Endothelial cell of umbilical vein (primary cell): ENCODE results near the gene CASP10. TPM values are rescaled to one million over a fixed set of nuclear protein-coding genes. Genes with fewer than 3 reads are reported as not detected.

Source experiments
- BruUV-seq: library from RNA; stranded (reverse); fragments of 400-500 nt; replicated peaks from 2 replicates; lab custom pipeline; 2021; lab: Mats Ljungman, UMichigan
- CTCF ChIA-PET: fragments of 300-600, 350-600 bp; sonication (Branson Sonifier 250); formaldehyde crosslinking; loops from one replicate; lab custom pipeline; 2021; ENCODE audit warnings: antibody characterized with exemption, inconsistent platforms; lab: Charles Lee
- POLR2A ChIA-PET: fragments of 300-600, 350-600 bp; sonication (Branson Sonifier 250); formaldehyde crosslinking; loops from one replicate; lab custom pipeline; 2021; ENCODE audit warnings: antibody characterized with exemption, inconsistent platforms; lab: Charles Lee
- DNase-seq: peaks from one replicate; pipeline ENCODE4 v3.0.0-alpha.2; 2011; ENCODE audit warnings: low read depth, low spot score
- FAIRE-seq: peaks from 2 replicates; lab custom pipeline; 2011; peaks lifted over from hg19 to GRCh38; lab: Jason Lieb, UNC
- H2AFZ ChIP-seq: 2 replicates; pipeline ENCODE4 v1.6.0; 2012; ENCODE audit warnings: low read depth, low read length, control low read depth, inconsistent platforms
- H3K27ac ChIP-seq: 2 replicates; pipeline ENCODE4 v1.5.1; 2011; ENCODE audit warnings: low read depth, mild to moderate bottlenecking, control low read depth, low read length, moderate library complexity; ENCODE audit not compliant: insufficient read depth
- H3K27me3 ChIP-seq, 2 experiments: 2 replicates each; pipeline versions ENCODE4 v1.6.0 to v1.6.1; 2011; ENCODE audit warnings: low read length in 2 of 2, mixed read lengths in 1 of 2; ENCODE audit not compliant: control insufficient read depth in 2 of 2, insufficient read depth in 2 of 2
- H3K36me3 ChIP-seq, 2 experiments: 2 replicates in 1 of 2; 3 replicates in 1 of 2; pipeline ENCODE4 v1.5.1; 2011; ENCODE audit warnings: low read length in 2 of 2, mild to moderate bottlenecking in 1 of 2, moderate library complexity in 1 of 2; ENCODE audit not compliant: control insufficient read depth in 2 of 2, insufficient read depth in 2 of 2; ENCODE audit errors: extremely low read depth in 1 of 2
- H3K4me1 ChIP-seq: 3 replicates; pipeline ENCODE4 v1.5.1; 2011; ENCODE audit warnings: mild to moderate bottlenecking, low read length; ENCODE audit not compliant: control insufficient read depth, insufficient read depth; ENCODE audit errors: extremely low read depth
- H3K4me2 ChIP-seq: 2 replicates; pipeline ENCODE4 v1.6.1; 2011; ENCODE audit warnings: low read length, control low read depth, mixed read lengths; ENCODE audit not compliant: insufficient read depth
- H3K4me3 ChIP-seq, 3 experiments: fragments of 200-600 bp in 1 of 3; sonication (generic), shearing (Covaris generic) in 1 of 3; replicated peaks in 1 of 3; 2 replicates each; pipeline ENCODE4 v1.5.1; 2011 to 2016; ENCODE audit warnings: control low read depth in 3 of 3, low read length in 3 of 3, mild to moderate bottlenecking in 2 of 3, inconsistent platforms in 1 of 3, low read depth in 1 of 3, moderate library complexity in 1 of 3; ENCODE audit not compliant: insufficient read depth in 1 of 3
- H3K79me2 ChIP-seq: 2 replicates; pipeline ENCODE4 v1.6.0; 2012; ENCODE audit warnings: low read length, inconsistent platforms; ENCODE audit not compliant: control insufficient read depth, insufficient read depth
- H3K9ac ChIP-seq: replicated peaks from 2 replicates; pipeline ENCODE3; 2011; ENCODE audit warnings: low read length, control low read depth; ENCODE audit not compliant: insufficient read depth; ENCODE audit errors: extremely low read depth
- H3K9me1 ChIP-seq: replicated peaks from 3 replicates; pipeline ENCODE4 v1.6.0; 2011; ENCODE audit warnings: mild to moderate bottlenecking, low read length; ENCODE audit not compliant: control insufficient read depth, insufficient read depth; ENCODE audit errors: extremely low read depth
- H3K9me3 ChIP-seq: replicated peaks from 2 replicates; pipeline ENCODE4 v1.5.1; 2012; ENCODE audit warnings: low read length, inconsistent platforms; ENCODE audit not compliant: control insufficient read depth, insufficient read depth
- H4K20me1 ChIP-seq: replicated peaks from 2 replicates; pipeline ENCODE3; 2011; ENCODE audit warnings: mild to moderate bottlenecking, low read length; ENCODE audit not compliant: control insufficient read depth, insufficient read depth; ENCODE audit errors: extremely low read depth
- EZH2 ChIP-seq: IDR thresholded peaks from 2 replicates; pipeline ENCODE4 v1.6.1; 2012; ENCODE audit warnings: borderline replicate concordance, low read depth, mild to moderate bottlenecking, moderate library complexity, low read length, inconsistent platforms; ENCODE audit not compliant: severe bottlenecking
- FOS ChIP-seq: IDR thresholded peaks from 2 replicates; pipeline ENCODE4 v1.6.1; 2011; ENCODE audit warnings: mild to moderate bottlenecking, low read length, moderate library complexity, borderline replicate concordance; ENCODE audit not compliant: insufficient read depth
- JUN ChIP-seq: IDR thresholded peaks from 2 replicates; pipeline ENCODE4 v1.6.1; 2011; ENCODE audit warnings: borderline replicate concordance, low read depth; ENCODE audit not compliant: insufficient read length, insufficient read depth
- MAX ChIP-seq: IDR thresholded peaks from 2 replicates; pipeline ENCODE4 v1.6.1; 2011; ENCODE audit not compliant: insufficient read depth, insufficient read length
- MYC ChIP-seq: IDR thresholded peaks from one replicate; pipeline ENCODE4 v1.6.1; 2011; ENCODE audit warnings: mild to moderate bottlenecking, low read depth, low read length
- POLR2A ChIP-seq: IDR thresholded peaks from 2 replicates; pipeline ENCODE4 v1.6.1; 2012; ENCODE audit warnings: low read depth, mild to moderate bottlenecking, control low read depth, low read length
- POLR2AphosphoS5 ChIP-seq: IDR thresholded peaks from 2 replicates; pipeline ENCODE4 v1.6.1; 2012; ENCODE audit warnings: low read depth, mild to moderate bottlenecking, control low read depth, low read length, moderate library complexity; ENCODE audit not compliant: insufficient read depth
- dilution Hi-C: fragments of 300-500 bp; cut with MboI; formaldehyde crosslinking; loops from one replicate; pipeline ENCODE4 v1.15.0; 2019; ENCODE audit warnings: low sequenced_read_pairs; ENCODE audit not compliant: extremely low pct_ligation_motif_present
- intact Hi-C: fragments of 100-400 bp; cut with micrococcal nuclease; formaldehyde crosslinking; loops from one replicate; pipeline ENCODE4 v1.10.0; 2022
- polyA plus RNA-seq, 4 experiments: library from polyadenylated mRNA; depleted of rRNA in 3 of 4; stranded (reverse) in 3 of 4; unstranded in 1 of 4; fragments of >200 nt; gene quantifications; 2 replicates each; pipeline versions ENCODE4 v1.2.1 to v1.2.3, GENCODE V29; 2011 to 2012; ENCODE audit warnings: missing spikeins in 1 of 4
- total RNA-seq: library from RNA; stranded (reverse); gene quantifications from 2 replicates; pipeline ENCODE4 v1.2.3, GENCODE V29; 2021
- TF ChIP-seq, protein P1 (sequence below), 2 donors: IDR thresholded peaks; 1 replicate in 1 of 2; 2 replicates in 1 of 2; pipeline ENCODE4 v1.5.1; 2011; ENCODE audit warnings: low read length in 2 of 2, mild to moderate bottlenecking in 2 of 2, moderate library complexity in 2 of 2, control low read depth in 1 of 2, inconsistent platforms in 1 of 2, low read depth in 1 of 2; ENCODE audit not compliant: insufficient read depth in 1 of 2; ENCODE audit errors: extremely low read depth in 1 of 2

Gene CASP10
- total and polyA plus RNA-seq, 2 donors (not counting 3 experiments of a cell fraction or from before 2014, with no cell fraction given) = 16.4 to 37.6 TPM

DNA sequence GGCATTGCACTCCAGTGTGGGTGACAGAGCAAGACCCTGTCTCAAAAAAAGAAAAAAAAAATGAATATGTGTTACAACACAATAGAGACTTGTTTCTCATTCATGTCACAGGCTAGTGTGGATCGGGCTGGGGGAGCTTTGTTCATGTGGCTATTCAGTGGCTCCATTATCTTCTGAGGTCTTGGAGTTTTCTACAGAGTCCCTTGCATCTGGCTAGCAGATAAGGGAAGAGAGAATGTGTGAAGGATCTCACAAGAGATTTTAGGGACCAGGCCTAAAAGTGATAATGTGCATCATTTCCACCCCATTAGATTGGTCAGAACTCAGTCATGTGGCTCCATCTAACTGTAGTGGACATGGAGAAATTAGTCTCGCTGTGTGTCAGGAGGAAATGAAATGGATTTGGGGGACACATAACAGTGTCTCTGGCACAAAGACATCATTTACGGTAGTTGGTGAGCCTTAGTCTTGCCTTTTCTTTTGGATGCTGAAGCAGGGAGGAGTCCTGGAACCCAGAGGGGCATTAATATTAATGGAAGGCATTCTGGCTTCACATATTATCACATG is 32.4 kb upstream of the CASP10 start:
- Histone ChIP-seq H3K36me3 (peaks cover 14 to 30% of the 10 kb centered on the region in 2 experiments), H2AFZ (no peak overlapping the region), H4K20me1 (no peaks in the 10 kb centered on the region), H3K27ac (peak overlapping the region; percentile 84), H3K79me2 (peaks cover 28% of the 10 kb centered on the region), H3K4me3 (no peak overlapping the region), H3K4me2 (peak overlapping the region; percentile 65), H3K4me1 (peaks cover 47% of the 10 kb centered on the region), H3K9me1 (no peaks in the 10 kb centered on the region), H3K9me3 (no peaks in the 10 kb centered on the region), H3K27me3 (no peaks in the 10 kb centered on the region), H3K9ac (peak overlapping the region; percentile 63)
- intact Hi-C loops = loop anchor here (1.0 kb wide), 2 partner anchors 20 to 32 kb away; no protein-coding TSS in a partner anchor
- CTCF ChIA-PET = interaction anchor here (1.0 to 2.6 kb wide), 6 partner anchors 20 to 245 kb away, joined by 3 to 10 read pairs (median 6); no protein-coding TSS in a partner anchor
- FAIRE-seq (no peak), DNase-seq (no peak)
- POLR2A ChIA-PET = interaction anchor here (0.7 to 1.3 kb wide), 3 partner anchors 20 to 33 kb away, joined by 4 to 5 read pairs (median 5); no protein-coding TSS in a partner anchor
- TF ChIP-seq JUN = no peak
- no peak for TF ChIP-seq POLR2AphosphoS5
- TF ChIP-seq, protein P1, sequence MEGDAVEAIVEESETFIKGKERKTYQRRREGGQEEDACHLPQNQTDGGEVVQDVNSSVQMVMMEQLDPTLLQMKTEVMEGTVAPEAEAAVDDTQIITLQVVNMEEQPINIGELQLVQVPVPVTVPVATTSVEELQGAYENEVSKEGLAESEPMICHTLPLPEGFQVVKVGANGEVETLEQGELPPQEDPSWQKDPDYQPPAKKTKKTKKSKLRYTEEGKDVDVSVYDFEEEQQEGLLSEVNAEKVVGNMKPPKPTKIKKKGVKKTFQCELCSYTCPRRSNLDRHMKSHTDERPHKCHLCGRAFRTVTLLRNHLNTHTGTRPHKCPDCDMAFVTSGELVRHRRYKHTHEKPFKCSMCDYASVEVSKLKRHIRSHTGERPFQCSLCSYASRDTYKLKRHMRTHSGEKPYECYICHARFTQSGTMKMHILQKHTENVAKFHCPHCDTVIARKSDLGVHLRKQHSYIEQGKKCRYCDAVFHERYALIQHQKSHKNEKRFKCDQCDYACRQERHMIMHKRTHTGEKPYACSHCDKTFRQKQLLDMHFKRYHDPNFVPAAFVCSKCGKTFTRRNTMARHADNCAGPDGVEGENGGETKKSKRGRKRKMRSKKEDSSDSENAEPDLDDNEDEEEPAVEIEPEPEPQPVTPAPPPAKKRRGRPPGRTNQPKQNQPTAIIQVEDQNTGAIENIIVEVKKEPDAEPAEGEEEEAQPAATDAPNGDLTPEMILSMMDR (IDR thresholded peaks at IDR 0.05; ENCODE audit: extremely low read depth in 1 of 2, insufficient read depth in 1 of 2, low read depth in 1 of 2, low read length in 2 of 2) = no peak
- TF ChIP-seq POLR2A = no peak
- no peak for TF ChIP-seq FOS
- no peak for TF ChIP-seq EZH2
- no peak for TF ChIP-seq MAX
- no peak for TF ChIP-seq MYC
- BruUV-seq = TSS peak; percentile 74
- dilution Hi-C loops = no loop called here
